Esophagus muscularis mucosa (tissue), 3 donors: ENCODE results near the gene MRTFB.

Experiments
- CTCF ChIP-seq, 3 experiments: fragments of 200-600 bp in 2 of 3; fragments of 450-650 bp in 1 of 3; sonication (generic) in 2 of 3; IDR thresholded peaks; one replicate each; pipeline ENCODE4 v1.5.1; 2017 to 2019; ENCODE audit warnings: antibody characterized with exemption in 3 of 3, mild to moderate bottlenecking in 2 of 3, moderate library complexity in 1 of 3
- EP300 ChIP-seq: sonication (generic); formaldehyde crosslinking; IDR thresholded peaks from one replicate; pipeline ENCODE4 v1.6.1; 2017; ENCODE audit warnings: antibody characterized with exemption

DNA sequence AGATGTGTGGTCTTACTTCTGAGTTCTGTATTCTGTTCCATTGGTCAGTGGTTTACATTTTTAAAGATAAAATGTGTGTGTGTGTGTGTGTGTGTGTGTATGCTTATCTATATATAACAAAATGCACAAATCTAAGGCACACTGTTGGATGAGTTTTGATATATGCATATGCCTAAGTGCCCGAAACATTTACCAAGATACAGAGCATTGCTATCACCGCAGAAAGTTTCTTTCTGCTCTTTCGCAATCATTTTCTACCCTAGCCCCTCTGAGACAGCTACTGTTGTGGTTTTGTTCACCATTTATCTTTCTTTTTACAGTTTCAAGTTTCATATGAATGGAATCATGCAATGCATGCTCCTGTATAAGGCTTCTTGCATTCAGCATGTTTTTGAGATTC lies 97.0 kb downstream of the MRTFB start:
- TF ChIP-seq EP300: no peak
- TF ChIP-seq CTCF (IDR thresholded peaks at IDR 0.05): no peak
